LoVo (cell line): ENCODE data around the gene ACAT2.
"Not testable (repeated sequence)": the region's sequence is repeated elsewhere in the genome, so short reads cannot be mapped to it uniquely, and the experiment has no call there.

Experiments used
- DNase-seq: peaks from one replicate; pipeline ENCODE4 v3.0.0-alpha.2; 2016; ENCODE audit warnings: low spot score

The ACAT2 gene

GRCh38 chr6:159813781-159814180 is 51.9 kb downstream of the ACAT2 start:
- DNase-seq = no peak

GRCh38 chr6:159815410-159815809 is 53.6 kb downstream of the ACAT2 start:
- no peak for DNase-seq

GRCh38 chr6:159816775-159817174 is 54.9 kb downstream of the ACAT2 start:
- not testable (repeated sequence) for DNase-seq

GRCh38 chr6:159817951-159818739 is 56.3 kb downstream of the ACAT2 start:
- DNase-seq = no peak

- DNase-seq = no peak
Observed at GRCh38 chr6:159819098-159819497, 57.3 kb downstream of the ACAT2 start.

- DNase-seq = no peak
Observed at GRCh38 chr6:159819932-159820640, 58.2 kb downstream of the ACAT2 start.

GRCh38 chr6:159821122-159821521 is 59.3 kb downstream of the ACAT2 start:
- no peak for DNase-seq

GRCh38 chr6:159821726-159822125 is 59.9 kb downstream of the ACAT2 start:
- DNase-seq = no peak

- DNase-seq = no peak
Observed at GRCh38 chr6:159823953-159824352, 62.1 kb downstream of the ACAT2 start.

- not testable (repeated sequence) for DNase-seq
Observed at GRCh38 chr6:159824690-159825089, 62.8 kb downstream of the ACAT2 start.

- DNase-seq = no peak
Observed at GRCh38 chr6:159826004-159826403, 64.2 kb downstream of the ACAT2 start.

- DNase-seq = no peak
Observed at GRCh38 chr6:159826968-159827647, 65.3 kb downstream of the ACAT2 start.

GRCh38 chr6:159828074-159828473 is 66.2 kb downstream of the ACAT2 start:
- no peak for DNase-seq
